Measurements from ENCODE around the gene HOXB4.

HOXB4 gene

GRCh38 chr17:48592577-48592976, 14.4 kb upstream of the HOXB4 start:
- H3K4me2 ChIP-seq (ENCODE audit: low read length), result peak overlapping the region; percentile 84
- H3K36me3 ChIP-seq (ENCODE audit: control insufficient read depth in 1 of 2, insufficient read depth in 2 of 2, low read length in 2 of 2), result peaks cover 3 to 10% of the 10 kb centered on the region in 2 experiments
- H3K79me2 ChIP-seq (ENCODE audit: control insufficient read depth, insufficient read depth, low read length, poor library complexity), result peaks cover 10% of the 10 kb centered on the region
- no peaks in the 10 kb centered on the region for H3K9me3 ChIP-seq (ENCODE audit: insufficient read depth, low read depth, low read length)
- peak overlapping the region; percentile 37 for H2BK12ac ChIP-seq (ENCODE audit: low read length)
- peak overlapping the region; percentile 46 for H3K18ac ChIP-seq (ENCODE audit: low read length)
- peak overlapping the region; percentile 22 for H4K8ac ChIP-seq (ENCODE audit: low read depth, low read length)
- H2BK120ac ChIP-seq (ENCODE audit: insufficient read depth, low read length, poor library complexity), result peak overlapping the region; percentile 30
- no peaks in the 10 kb centered on the region for H3K27me3 ChIP-seq (ENCODE audit: insufficient read depth, low read length)
- H3K9ac ChIP-seq (ENCODE audit: low read length), result no peak overlapping the region
- H3K23ac ChIP-seq (ENCODE audit: low read length), result no peak overlapping the region
- H2BK5ac ChIP-seq (ENCODE audit: low read depth, low read length, poor library complexity), result no peak overlapping the region
- H3K4me1 ChIP-seq (ENCODE audit: control insufficient read depth in 1 of 2, insufficient read depth in 2 of 2, low read length in 2 of 2), result peaks cover 34 to 47% of the 10 kb centered on the region in 2 experiments
- no peak overlapping the region for H3K14ac ChIP-seq (ENCODE audit: low read length)
- no peak overlapping the region for H2AK5ac ChIP-seq (ENCODE audit: low read length)
- no peak overlapping the region for H4K91ac ChIP-seq (ENCODE audit: low read depth, low read length)
- no peak for DNase-seq
- no peak overlapping the region for H3K4ac ChIP-seq (ENCODE audit: low read depth, low read length)
- WGBS (ENCODE audit: extremely low coverage, insufficient coverage, insufficient read length), result no CpG with 5 or more reads among the region's 14 CpGs
- no peak overlapping the region for H3K27ac ChIP-seq (ENCODE audit: low read depth, low read length)
- H3K4me3 ChIP-seq (ENCODE audit: low read depth, low read length), result peak overlapping the region; percentile 27
- H4K12ac ChIP-seq (ENCODE audit: low read depth, low read length), result peak overlapping the region; percentile 16
- peaks cover 16% of the 10 kb centered on the region for H3K79me1 ChIP-seq (ENCODE audit: low read length)
- H2AFZ ChIP-seq (ENCODE audit: insufficient read depth, low read length, poor library complexity), result no peak overlapping the region

GRCh38 chr17:48592057-48592514, 13.9 kb upstream of the HOXB4 start:
- H3K4me3 ChIP-seq (ENCODE audit: low read depth, low read length), result no peak overlapping the region
- H3K18ac ChIP-seq (ENCODE audit: low read length), result no peak overlapping the region
- H3K14ac ChIP-seq (ENCODE audit: low read length), result no peak overlapping the region
- no peak overlapping the region for H3K27ac ChIP-seq (ENCODE audit: low read depth, low read length)
- H4K8ac ChIP-seq (ENCODE audit: low read depth, low read length), result peak overlapping the region; percentile 20
- H3K4me1 ChIP-seq (ENCODE audit: control insufficient read depth in 1 of 2, insufficient read depth in 2 of 2, low read length in 2 of 2), result peaks cover 38 to 51% of the 10 kb centered on the region in 2 experiments
- H4K91ac ChIP-seq (ENCODE audit: low read depth, low read length), result peak overlapping the region; percentile 37
- no CpG with 5 or more reads among the region's 33 CpGs for WGBS (ENCODE audit: extremely low coverage, insufficient coverage, insufficient read length)
- peak overlapping the region; percentile 84 for H3K4me2 ChIP-seq (ENCODE audit: low read length)
- H2AFZ ChIP-seq (ENCODE audit: insufficient read depth, low read length, poor library complexity), result peak overlapping the region; percentile 44
- peaks cover 9% of the 10 kb centered on the region for H3K79me2 ChIP-seq (ENCODE audit: control insufficient read depth, insufficient read depth, low read length, poor library complexity)
- H4K12ac ChIP-seq (ENCODE audit: low read depth, low read length), result no peak overlapping the region
- no peak overlapping the region for H2BK12ac ChIP-seq (ENCODE audit: low read length)
- H2BK5ac ChIP-seq (ENCODE audit: low read depth, low read length, poor library complexity), result no peak overlapping the region
- H3K27me3 ChIP-seq (ENCODE audit: insufficient read depth, low read length), result no peaks in the 10 kb centered on the region
- H3K36me3 ChIP-seq (ENCODE audit: control insufficient read depth in 1 of 2, insufficient read depth in 2 of 2, low read length in 2 of 2), result peaks cover 3 to 10% of the 10 kb centered on the region in 2 experiments
- no peak for DNase-seq
- H3K4ac ChIP-seq (ENCODE audit: low read depth, low read length), result no peak overlapping the region
- H2BK120ac ChIP-seq (ENCODE audit: insufficient read depth, low read length, poor library complexity), result no peak overlapping the region
- no peak overlapping the region for H2AK5ac ChIP-seq (ENCODE audit: low read length)
- H3K9me3 ChIP-seq (ENCODE audit: insufficient read depth, low read depth, low read length), result no peaks in the 10 kb centered on the region
- no peak overlapping the region for H3K23ac ChIP-seq (ENCODE audit: low read length)
- H3K9ac ChIP-seq (ENCODE audit: low read length), result no peak overlapping the region
- peaks cover 11% of the 10 kb centered on the region for H3K79me1 ChIP-seq (ENCODE audit: low read length)

DNA sequence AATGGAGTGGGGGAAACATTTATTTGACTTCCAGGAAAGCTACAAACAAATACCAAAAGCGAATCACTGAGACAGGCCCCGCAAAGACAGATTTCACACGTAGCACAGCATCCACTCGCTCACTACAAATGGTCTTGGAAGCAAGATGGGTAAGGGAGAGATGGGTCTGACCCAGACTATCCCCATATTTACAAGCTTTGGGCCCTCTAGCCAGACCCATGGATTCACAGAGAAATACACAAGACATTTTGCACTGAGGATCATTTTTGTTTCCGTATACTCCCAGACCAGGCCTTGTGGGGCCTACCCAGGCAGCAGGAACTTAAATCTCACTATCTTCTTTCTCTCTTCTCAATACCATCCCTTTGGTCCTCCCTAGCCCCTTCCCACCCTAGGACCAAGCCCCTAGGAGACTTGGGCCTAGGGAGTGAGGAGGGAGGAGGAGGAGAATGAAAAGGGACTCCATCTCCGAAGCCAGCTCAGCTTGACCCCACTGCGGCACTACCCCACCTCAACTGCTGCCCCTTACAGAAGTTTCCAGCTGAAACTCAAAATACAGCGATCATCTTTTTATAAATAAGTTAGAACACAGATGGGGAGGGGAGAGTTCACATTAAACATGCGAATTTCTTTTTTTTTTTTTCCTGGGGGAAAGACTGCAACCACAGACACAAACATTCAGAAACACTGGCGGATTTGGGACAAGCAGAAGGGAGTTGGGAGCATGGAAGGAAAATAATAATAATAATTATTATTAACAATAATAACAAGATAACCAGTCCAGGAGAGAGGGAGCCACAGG, 13.3 kb upstream of the HOXB4 start:
- H3K27ac ChIP-seq (ENCODE audit: low read depth, low read length), result no peak overlapping the region
- no peak overlapping the region for H3K9ac ChIP-seq (ENCODE audit: low read length)
- no peak overlapping the region for H2BK120ac ChIP-seq (ENCODE audit: insufficient read depth, low read length, poor library complexity)
- no peak overlapping the region for H3K23ac ChIP-seq (ENCODE audit: low read length)
- DNase-seq, result no peak
- no peak overlapping the region for H3K18ac ChIP-seq (ENCODE audit: low read length)
- H3K4me3 ChIP-seq (ENCODE audit: low read depth, low read length), result no peak overlapping the region
- H3K4me2 ChIP-seq (ENCODE audit: low read length), result no peak overlapping the region
- H3K4me1 ChIP-seq (ENCODE audit: control insufficient read depth in 1 of 2, insufficient read depth in 2 of 2, low read length in 2 of 2), result peaks cover 35 to 47% of the 10 kb centered on the region in 2 experiments
- peaks cover 3 to 10% of the 10 kb centered on the region in 2 experiments for H3K36me3 ChIP-seq (ENCODE audit: control insufficient read depth in 1 of 2, insufficient read depth in 2 of 2, low read length in 2 of 2)
- no peak overlapping the region for H4K8ac ChIP-seq (ENCODE audit: low read depth, low read length)
- H3K79me2 ChIP-seq (ENCODE audit: control insufficient read depth, insufficient read depth, low read length, poor library complexity), result peaks cover 9% of the 10 kb centered on the region
- H3K9me3 ChIP-seq (ENCODE audit: insufficient read depth, low read depth, low read length), result no peaks in the 10 kb centered on the region
- no peak overlapping the region for H2AFZ ChIP-seq (ENCODE audit: insufficient read depth, low read length, poor library complexity)
- H2BK12ac ChIP-seq (ENCODE audit: low read length), result no peak overlapping the region
- no peak overlapping the region for H3K4ac ChIP-seq (ENCODE audit: low read depth, low read length)
- H4K91ac ChIP-seq (ENCODE audit: low read depth, low read length), result no peak overlapping the region
- no peak overlapping the region for H2AK5ac ChIP-seq (ENCODE audit: low read length)
- no CpG with 5 or more reads among the region's 10 CpGs for WGBS (ENCODE audit: extremely low coverage, insufficient coverage, insufficient read length)
- no peak overlapping the region for H4K12ac ChIP-seq (ENCODE audit: low read depth, low read length)
- H3K27me3 ChIP-seq (ENCODE audit: insufficient read depth, low read length), result no peaks in the 10 kb centered on the region
- H2BK5ac ChIP-seq (ENCODE audit: low read depth, low read length, poor library complexity), result no peak overlapping the region
- no peak overlapping the region for H3K14ac ChIP-seq (ENCODE audit: low read length)
- peaks cover 10% of the 10 kb centered on the region for H3K79me1 ChIP-seq (ENCODE audit: low read length)

DNA sequence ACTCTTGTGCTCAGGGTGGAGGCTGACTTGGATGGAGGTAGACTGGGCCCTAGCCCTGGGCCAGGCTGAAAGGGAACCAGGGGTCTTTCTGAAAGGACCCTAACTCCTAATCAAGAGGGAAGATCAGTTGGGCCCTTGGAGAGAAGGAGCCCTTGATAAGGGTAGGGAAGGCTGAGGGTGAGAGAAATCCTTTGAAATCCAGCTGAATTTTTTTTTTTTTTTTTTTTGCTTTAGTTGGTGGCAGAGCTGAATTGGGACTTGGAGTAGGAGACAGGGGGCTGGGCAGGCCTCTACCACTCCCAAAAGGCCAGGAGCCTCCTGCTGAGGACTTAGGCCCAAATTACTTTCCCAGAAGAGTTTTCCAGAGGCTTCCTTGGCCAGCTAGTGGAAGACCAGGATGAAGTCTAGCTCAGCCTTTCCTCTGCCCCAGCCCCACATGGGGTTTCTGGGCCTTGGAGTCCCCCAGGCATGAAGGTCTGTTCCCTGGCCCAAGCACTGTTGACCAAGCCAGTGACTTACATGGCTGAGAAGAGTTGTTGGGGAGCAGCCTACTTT, 12.5 kb upstream of the HOXB4 start:
- H2BK12ac ChIP-seq (ENCODE audit: low read length), result peak overlapping the region; percentile 58
- no peak overlapping the region for H4K12ac ChIP-seq (ENCODE audit: low read depth, low read length)
- H3K36me3 ChIP-seq (ENCODE audit: control insufficient read depth in 1 of 2, insufficient read depth in 2 of 2, low read length in 2 of 2), result peaks cover 3 to 6% of the 10 kb centered on the region in 2 experiments
- H4K8ac ChIP-seq (ENCODE audit: low read depth, low read length), result no peak overlapping the region
- peaks cover 29 to 47% of the 10 kb centered on the region in 2 experiments for H3K4me1 ChIP-seq (ENCODE audit: control insufficient read depth in 1 of 2, insufficient read depth in 2 of 2, low read length in 2 of 2)
- peaks cover 10% of the 10 kb centered on the region for H3K79me1 ChIP-seq (ENCODE audit: low read length)
- no peak overlapping the region for H3K27ac ChIP-seq (ENCODE audit: low read depth, low read length)
- no peak overlapping the region for H3K9ac ChIP-seq (ENCODE audit: low read length)
- peak overlapping the region; percentile 28 for H4K91ac ChIP-seq (ENCODE audit: low read depth, low read length)
- H3K4me2 ChIP-seq (ENCODE audit: low read length), result peak overlapping the region; percentile 62
- H3K18ac ChIP-seq (ENCODE audit: low read length), result no peak overlapping the region
- H2AK5ac ChIP-seq (ENCODE audit: low read length), result peak overlapping the region; percentile 26
- no peak overlapping the region for H3K4me3 ChIP-seq (ENCODE audit: low read depth, low read length)
- H3K23ac ChIP-seq (ENCODE audit: low read length), result no peak overlapping the region
- H3K79me2 ChIP-seq (ENCODE audit: control insufficient read depth, insufficient read depth, low read length, poor library complexity), result peaks cover 4% of the 10 kb centered on the region
- no peak for DNase-seq
- H2AFZ ChIP-seq (ENCODE audit: insufficient read depth, low read length, poor library complexity), result no peak overlapping the region
- no peak overlapping the region for H2BK120ac ChIP-seq (ENCODE audit: insufficient read depth, low read length, poor library complexity)
- peak overlapping the region; percentile 50 for H3K4ac ChIP-seq (ENCODE audit: low read depth, low read length)
- H3K9me3 ChIP-seq (ENCODE audit: insufficient read depth, low read depth, low read length), result no peaks in the 10 kb centered on the region
- H3K14ac ChIP-seq (ENCODE audit: low read length), result no peak overlapping the region
- peak overlapping the region; percentile 2 for H2BK5ac ChIP-seq (ENCODE audit: low read depth, low read length, poor library complexity)
- H3K27me3 ChIP-seq (ENCODE audit: insufficient read depth, low read length), result no peaks in the 10 kb centered on the region

All from trophoblast cell (in vitro differentiated cells and primary cell).